VCaP (cell line): Measurements from ENCODE around the gene KRTAP4-16.
"Not testable (repeated sequence)": the region's sequence is repeated elsewhere in the genome, so short reads cannot be mapped to it uniquely, and the experiment has no call there.

Experiments used
- H3K27ac ChIP-seq: fragments of 450-650 bp; 2 replicates; pipeline ENCODE4 v1.5.1; 2017
- CTCF ChIP-seq: fragments of 450-650 bp; conservative IDR thresholded peaks from 2 replicates; pipeline ENCODE4 v1.5.1; 2017; ENCODE audit warnings: mild to moderate bottlenecking, moderate library complexity

The KRTAP4-16 gene

DNA sequence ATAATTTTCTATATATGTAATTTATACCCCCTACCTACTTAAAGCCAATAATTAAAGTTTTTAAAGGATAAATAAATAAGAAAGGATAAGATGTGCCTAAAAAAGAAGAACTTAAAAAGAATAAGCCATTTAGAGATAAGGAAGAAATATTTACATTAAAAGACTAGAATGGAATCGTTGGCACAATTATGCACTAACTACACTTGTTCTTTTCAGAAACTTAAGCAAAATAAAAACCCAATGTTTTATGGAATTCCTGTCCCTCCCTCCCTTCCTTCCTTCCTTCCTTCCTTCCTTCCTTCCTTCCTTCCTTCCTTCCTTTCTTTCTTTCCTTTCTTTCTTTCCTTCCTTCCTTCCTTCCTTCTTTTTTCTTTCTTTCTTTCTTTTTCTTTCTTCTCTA, 42.8 kb upstream of the KRTAP4-16 start:
- no peak overlapping the region for H3K27ac ChIP-seq
- no peak for TF ChIP-seq CTCF

- no peak for TF ChIP-seq CTCF
- H3K27ac ChIP-seq = no peak overlapping the region
Measured at GRCh38 chr17:41141361-41141760, 39.4 kb upstream of the KRTAP4-16 start.

DNA sequence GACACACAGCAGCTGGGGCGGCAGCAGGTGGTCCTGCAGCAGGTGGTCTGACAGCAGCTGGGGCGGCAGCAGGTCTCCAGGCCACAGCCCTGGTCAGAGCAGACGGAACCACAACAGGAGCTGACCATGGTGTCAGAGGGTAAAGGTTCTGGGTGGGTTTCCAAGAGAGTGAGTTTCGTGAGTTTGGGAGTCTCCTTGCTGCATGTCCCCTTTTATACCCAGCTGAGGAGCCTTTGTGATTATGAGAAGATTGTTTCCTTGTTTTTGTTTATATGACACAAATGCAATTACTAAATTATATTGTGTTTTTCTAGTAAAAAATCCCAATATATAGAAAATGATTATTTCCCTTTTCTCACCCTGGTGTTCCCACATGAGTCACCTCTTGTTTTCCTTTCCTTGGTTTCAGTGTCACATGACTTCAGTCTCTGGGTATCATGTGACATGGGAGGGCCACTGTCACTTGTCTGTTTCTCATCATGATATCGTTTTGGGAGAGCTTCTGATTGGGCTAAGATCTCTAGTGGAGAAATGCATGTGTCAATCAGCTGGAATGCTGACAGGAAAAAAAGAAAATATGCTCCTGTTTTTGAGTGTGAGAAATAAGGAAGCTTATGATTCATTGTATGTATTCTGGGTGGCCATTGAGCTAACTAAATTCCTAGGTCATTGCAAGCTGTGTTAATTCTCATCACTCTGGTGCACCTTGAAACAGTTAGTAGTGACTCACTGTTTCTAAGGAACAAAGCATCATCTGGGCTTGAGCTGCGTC, 38.5 kb upstream of the KRTAP4-16 start, which contains the start of gene KRTAP4-6:
KRTAP4-6 (minus strand) TSS at position 185 of the 772 bp plus-strand sequence; CDS start at position 128, 57 bp downstream.
- H3K27ac ChIP-seq = no peak within 1 kb of the TSS
- TF ChIP-seq CTCF = no peak

DNA sequence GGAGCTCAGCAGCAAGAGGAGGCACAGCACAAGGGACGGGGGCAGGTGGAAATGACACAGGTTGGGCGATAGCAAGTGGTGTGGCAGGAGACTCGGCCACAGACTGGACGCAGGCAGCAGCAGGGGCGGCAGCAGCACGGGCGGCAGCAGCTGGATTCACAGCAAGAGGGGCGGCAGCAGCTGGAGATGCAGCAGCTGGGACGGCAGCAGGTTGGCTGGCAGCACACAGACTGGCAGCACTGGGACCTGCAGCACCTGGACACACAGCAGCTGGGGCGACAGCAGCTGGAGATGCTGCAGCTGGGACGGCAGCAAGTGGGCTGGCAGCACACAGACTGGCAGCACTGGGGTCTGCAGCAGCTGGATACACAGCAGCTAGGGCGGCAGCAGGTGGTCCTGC, 37.9 kb upstream of the KRTAP4-16 start:
- H3K27ac ChIP-seq = not testable (repeated sequence)

DNA sequence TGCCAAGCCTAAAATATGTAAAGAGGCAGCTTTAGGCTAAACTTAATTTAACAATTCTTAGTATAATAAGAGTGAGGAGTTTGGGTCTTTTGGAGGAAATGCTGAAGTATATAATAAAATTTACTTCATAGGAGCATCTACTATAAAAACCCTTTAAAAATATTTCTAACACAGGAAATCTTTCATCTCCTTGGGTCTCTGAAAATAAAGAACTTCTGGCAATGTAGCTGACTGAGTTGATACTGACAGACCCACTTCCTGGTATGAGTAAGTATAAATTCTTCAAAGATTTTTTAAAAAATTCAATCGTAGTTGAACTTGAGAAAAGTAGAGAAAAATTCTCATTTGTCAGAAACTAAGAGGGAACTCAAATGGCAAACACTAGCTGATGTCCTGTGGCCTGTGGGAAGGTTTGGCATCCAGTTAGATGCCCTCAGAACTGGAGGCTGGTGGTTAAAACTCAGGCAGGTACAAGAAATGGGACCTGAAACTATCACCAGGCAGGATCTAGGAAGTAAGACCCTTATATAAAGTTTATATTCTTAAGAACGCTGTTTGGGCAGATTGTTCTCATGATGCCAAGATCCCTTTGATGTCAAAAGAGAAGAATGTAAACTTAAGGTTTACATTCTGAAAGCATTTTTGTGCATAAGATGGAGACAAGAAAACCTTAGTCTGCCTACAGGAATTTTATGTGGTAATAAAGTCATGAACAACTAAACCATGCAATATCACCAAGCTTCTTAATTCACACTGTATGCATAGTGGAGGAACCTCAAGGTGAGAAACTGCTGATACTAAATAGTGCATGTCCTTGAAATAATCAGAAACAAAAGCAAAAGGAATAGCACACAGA, 32.1 kb upstream of the KRTAP4-16 start:
- TF ChIP-seq CTCF = no peak
- no peak overlapping the region for H3K27ac ChIP-seq

DNA sequence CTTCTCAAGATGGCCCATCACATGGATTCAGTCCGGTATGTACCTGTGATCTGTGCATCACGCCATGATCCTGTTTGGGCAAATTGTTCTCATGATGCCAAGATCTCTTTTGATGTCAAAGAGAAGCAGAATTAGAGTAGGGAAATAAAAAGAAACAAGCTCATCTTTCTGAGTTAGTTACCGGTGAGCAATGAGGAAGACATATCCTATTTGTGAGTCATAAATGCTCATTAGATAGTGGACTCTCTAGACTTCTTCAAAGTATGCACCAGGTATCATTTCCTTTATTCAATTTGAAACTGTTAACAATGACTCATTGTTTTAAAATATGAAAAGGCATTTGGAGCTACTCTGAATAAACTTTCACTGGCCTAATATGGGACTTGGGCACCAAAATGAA, 30.0 kb upstream of the KRTAP4-16 start:
- no peak overlapping the region for H3K27ac ChIP-seq
- TF ChIP-seq CTCF = no peak

GRCh38 chr17:41127371-41127770, 25.4 kb upstream of the KRTAP4-16 start:
- no peak for TF ChIP-seq CTCF
- no peak overlapping the region for H3K27ac ChIP-seq

GRCh38 chr17:41126412-41126811, 24.4 kb upstream of the KRTAP4-16 start:
- TF ChIP-seq CTCF = no peak
- no peak overlapping the region for H3K27ac ChIP-seq
